Renal pelvis (tissue), 4 donors: Measurements from ENCODE around the gene AQP12B. TPM values are rescaled to one million over a fixed set of nuclear protein-coding genes. Genes with fewer than 3 reads are reported as not detected.

Source experiments
- DNase-seq: peaks from one replicate; pipeline ENCODE4 v3.0.0-alpha.2; 2013
- polyA plus RNA-seq, 3 donors: library from polyadenylated mRNA; unstranded; fragments of 120-200 nt; gene quantifications; one replicate each; pipeline ENCODE4 v1.2.1, GENCODE V29; 2013; ENCODE audit not compliant: insufficient read length in 3 of 3

Gene AQP12B
- polyA plus RNA-seq, 3 donors, result 0.57 to 3.4 (median 0.66) TPM

DNA sequence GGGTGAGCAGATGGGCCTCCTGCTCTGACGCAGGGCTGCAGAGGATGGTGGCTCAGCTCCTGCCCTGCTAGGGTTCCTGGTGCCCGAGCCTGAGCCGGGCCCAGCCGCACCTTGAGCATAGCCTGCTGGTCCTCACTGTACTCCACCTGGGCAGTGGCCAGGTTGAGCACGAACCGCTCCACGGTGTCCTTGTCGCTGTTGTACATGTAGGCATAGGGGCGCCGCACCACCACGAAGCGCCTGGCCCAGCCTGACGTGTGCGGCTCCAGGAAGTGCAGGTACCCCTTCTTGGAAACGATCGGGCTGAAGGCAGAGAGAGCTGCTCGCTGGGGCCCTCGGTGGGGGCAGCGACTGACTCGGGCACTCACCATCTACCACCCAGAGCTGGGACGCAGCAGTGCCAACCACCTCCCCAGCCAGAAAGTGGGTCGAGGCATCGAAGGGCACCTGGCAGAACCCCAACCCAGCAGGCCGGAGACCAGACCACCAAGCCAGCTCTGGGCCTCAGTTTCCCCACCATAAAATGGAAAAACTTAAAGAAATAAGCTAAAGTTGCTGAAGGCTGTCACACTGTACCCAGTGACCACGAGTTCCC is 36.3 kb upstream of the AQP12B start:
- DNase-seq, result no peak

GRCh38 chr2:240717681-240718581 is 35.2 kb upstream of the AQP12B start:
- no peak for DNase-seq

DNA sequence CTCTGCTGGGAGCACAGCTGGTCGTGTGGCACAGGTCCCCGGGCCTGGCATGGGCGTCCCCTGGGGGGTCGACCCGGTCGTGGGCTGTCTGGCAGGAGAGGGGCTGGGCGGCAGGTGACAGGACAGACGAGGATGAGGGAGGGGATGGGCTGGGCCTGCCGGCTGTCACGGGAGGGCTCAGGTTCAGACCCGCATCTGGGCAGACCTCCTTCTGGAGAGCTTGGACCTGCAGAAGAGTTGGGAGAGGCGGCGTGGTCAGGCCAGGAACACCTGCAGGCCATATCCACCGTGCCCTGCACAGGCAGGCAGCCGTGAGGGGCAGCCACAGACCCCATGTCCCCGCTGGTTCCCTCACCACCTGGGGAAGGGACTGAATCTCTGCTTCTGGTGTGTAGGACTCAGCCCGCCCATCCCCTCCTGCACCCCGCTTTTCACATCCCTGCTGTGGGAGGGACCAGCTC is 34.5 kb upstream of the AQP12B start:
- DNase-seq, result no peak

GRCh38 chr2:240716130-240716798 is 33.6 kb upstream of the AQP12B start:
- no peak for DNase-seq

- DNase-seq, result no peak
Observed at GRCh38 chr2:240714747-240715725, 32.4 kb upstream of the AQP12B start.

- DNase-seq, result no peak
Observed at GRCh38 chr2:240713928-240714746, 31.5 kb upstream of the AQP12B start.

- DNase-seq, result no peak
Observed at GRCh38 chr2:240713071-240713927, 30.6 kb upstream of the AQP12B start.

DNA sequence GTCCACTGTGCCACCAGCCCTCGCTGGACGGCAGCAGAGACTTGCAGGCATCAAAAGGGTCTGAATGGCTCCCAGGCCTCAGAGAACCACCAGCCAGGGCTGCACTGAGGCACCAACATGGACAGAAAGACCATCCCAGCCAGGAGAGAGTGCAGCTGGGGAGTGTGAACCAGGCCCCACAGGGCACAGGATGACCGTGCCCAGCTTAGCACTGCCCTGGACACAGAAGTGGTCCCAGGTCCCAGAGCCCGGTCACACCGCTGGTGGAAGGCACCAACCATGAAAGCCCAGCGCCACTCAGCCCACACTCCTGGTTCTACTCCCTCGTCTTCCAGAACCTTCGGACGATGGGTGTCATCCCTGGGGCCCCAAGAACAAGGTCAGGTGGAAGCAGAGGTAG is 29.4 kb upstream of the AQP12B start:
- no peak for DNase-seq

DNA sequence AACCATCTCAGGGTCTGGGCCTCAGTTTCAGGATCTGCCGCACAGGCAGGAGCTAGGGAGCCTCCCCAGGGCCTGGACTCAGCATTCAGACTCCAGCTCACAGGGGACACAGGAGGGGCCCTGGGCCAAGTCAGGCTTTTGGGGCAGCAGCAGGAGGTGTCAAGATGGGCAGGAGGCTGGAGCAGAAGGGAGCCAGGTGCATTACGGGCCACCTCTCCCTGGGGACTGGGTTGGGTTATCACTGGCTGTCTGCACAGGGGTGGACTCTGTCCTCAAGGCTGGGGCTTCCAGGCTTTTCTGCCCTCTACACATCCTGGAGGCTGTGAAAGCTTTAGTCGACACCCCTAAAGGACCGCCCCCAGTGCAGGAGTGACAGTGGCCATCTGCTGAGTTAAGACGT is 29.0 kb upstream of the AQP12B start:
- DNase-seq, result no peak

DNA sequence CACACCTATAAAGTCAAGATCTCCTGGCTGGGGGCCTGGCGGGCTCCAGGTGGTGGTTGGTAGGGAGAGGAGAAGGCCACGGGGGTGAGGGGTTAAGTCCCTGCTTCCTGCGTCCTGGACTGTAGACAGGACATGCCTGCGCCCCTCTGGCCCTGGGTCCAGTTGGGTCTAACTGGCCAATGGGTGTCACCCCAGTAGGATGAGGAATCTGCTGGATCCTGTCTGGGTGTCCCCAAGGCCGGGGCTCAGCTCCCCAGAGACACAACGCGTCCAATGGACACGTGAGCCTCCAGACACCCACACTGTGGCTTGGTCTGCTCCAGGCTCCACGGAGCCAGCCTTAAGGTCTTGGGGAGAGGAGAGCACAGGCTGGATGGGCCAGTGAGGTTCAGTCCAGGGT is 28.6 kb upstream of the AQP12B start:
- DNase-seq, result no peak

DNA sequence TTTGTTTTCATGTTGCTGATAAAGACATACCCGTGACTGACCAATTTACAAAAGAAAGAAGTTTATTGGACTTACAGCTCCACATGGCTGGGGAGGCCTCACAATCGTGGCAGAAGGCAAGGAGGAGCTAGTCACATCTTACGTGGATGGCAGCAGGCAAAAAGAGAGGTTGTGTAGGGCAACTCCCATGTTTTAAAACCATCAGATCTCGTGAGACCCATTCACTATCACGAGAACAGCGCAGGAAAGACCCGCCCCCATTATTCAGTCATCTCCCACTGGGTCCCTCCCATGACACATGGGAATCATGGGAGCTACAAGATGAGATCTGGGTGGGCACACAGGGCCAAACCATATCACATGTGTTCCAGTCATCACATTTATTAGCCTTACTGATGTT is 25.8 kb upstream of the AQP12B start:
- no peak for DNase-seq

DNA sequence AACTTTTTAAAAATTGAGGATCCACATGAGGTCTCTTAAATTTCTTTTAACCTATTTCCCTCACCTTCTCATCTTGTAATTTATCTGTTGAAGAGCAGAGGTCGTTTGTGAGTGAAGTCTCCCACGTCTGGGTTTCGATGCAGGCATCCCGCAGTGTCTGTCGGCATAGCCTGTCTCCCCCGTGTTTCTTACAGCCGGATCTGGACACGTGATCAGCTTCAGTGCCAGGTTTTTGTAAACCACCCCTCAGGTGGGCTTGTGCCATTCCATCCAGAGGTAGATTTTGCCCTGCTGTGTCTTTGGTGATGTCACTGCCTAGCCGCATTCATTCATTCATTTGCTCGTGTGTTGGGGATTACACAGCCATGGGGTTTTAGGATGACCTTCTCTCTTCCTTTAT is 25.1 kb upstream of the AQP12B start:
- DNase-seq, result peak; percentile 49

GRCh38 chr2:240707043-240707756 is 24.5 kb upstream of the AQP12B start:
- peak; percentile 58 for DNase-seq

DNA sequence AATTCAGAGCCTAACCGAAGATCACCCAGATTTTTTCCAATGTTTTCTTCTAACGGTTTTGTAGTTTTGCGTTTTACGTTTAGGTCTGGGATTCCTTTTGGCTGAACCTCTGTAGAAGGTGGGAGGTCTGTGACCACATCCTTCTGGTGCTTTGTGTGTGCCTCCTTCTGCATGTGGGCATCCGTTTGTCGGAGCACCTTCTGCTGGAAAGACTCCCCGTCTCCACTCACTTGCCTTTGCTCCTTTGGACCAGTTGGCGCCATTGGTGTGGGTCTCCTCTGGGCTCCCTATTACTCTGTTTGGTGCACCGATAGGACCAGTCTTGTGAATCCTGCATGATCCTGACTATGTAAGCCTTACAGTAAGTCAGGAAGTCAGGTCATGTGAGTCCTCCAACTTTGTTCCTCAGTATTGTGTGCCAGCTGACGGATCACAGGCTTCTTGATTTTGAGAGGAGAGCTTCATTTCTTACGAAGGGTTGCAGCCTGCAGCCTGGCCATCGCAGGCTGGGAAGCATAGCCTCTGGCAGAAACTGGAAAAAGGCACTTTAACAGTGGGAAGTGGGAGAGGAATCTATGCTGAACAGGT is 22.6 kb upstream of the AQP12B start:
- no peak for DNase-seq

- DNase-seq, result no peak
Observed at GRCh38 chr2:240704651-240705050, 22.0 kb upstream of the AQP12B start.

GRCh38 chr2:240703417-240704341 is 21.0 kb upstream of the AQP12B start:
- DNase-seq, result no peak

- DNase-seq, result no peak
Observed at GRCh38 chr2:240702640-240703011, 19.9 kb upstream of the AQP12B start.
